ENCODE data around the gene PC. TPM values are rescaled to one million over a fixed set of nuclear protein-coding genes. Genes with fewer than 3 reads are reported as not detected.

The PC gene
- total RNA-seq, 1 experiment from 2014 or later = 22.5 TPM

DNA sequence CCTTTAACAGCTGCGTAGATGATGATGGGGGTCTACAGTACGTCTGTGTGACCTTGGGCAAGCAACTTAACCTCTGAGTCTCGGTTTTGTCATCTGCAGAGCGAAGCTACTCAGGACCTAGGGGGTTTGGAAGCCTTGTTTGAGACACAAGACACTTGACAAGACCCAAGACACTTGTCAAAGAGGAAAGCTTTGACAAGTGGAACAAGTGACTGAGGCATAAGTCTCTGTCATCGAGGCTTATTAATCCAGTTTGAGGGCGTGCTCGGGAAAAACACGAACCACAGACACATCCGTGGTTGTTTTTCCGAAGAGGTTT, 732 bp upstream of the PC start:
- Mint-ChIP-seq H3K9me3 (ENCODE audit: unreplicated experiment) (no peaks in the 10 kb centered on the region), H3K4me3 (ENCODE audit: unreplicated experiment) (peak overlapping the region; percentile 77), H3K4me1 (ENCODE audit: low read depth, unreplicated experiment) (peaks cover 22% of the 10 kb centered on the region), H3K27ac (ENCODE audit: unreplicated experiment) (peak overlapping the region; percentile 64), H3K36me3 (ENCODE audit: insufficient read depth, unreplicated experiment) (peaks cover 13% of the 10 kb centered on the region), H3K27me3 (ENCODE audit: insufficient read depth, unreplicated experiment) (no peaks in the 10 kb centered on the region)
- ChIA-PET POLR2A (interaction anchor here (0.5 to 2.3 kb wide), 14 partner anchors 9 to 493 kb away, joined by 3 to 16 read pairs (median 8); partner anchors contain the start of gene RBM14), CTCF (interaction anchor here (0.6 to 1.9 kb wide), 12 partner anchors 9 to 1071 kb away, joined by 3 to 11 read pairs (median 4); partner anchors contain the start of genes FIBP and RBM4B)
- DNase-seq = no peak
- H3K9me3 ChIP-seq = no peaks in the 10 kb centered on the region
- intact Hi-C loops (cut with micrococcal nuclease; ENCODE audit: unreplicated experiment) = loop anchor here (1.0 to 5.0 kb wide), 4 partner anchors 9 to 162 kb away; no protein-coding TSS in a partner anchor
- TF ChIP-seq, protein P1, sequence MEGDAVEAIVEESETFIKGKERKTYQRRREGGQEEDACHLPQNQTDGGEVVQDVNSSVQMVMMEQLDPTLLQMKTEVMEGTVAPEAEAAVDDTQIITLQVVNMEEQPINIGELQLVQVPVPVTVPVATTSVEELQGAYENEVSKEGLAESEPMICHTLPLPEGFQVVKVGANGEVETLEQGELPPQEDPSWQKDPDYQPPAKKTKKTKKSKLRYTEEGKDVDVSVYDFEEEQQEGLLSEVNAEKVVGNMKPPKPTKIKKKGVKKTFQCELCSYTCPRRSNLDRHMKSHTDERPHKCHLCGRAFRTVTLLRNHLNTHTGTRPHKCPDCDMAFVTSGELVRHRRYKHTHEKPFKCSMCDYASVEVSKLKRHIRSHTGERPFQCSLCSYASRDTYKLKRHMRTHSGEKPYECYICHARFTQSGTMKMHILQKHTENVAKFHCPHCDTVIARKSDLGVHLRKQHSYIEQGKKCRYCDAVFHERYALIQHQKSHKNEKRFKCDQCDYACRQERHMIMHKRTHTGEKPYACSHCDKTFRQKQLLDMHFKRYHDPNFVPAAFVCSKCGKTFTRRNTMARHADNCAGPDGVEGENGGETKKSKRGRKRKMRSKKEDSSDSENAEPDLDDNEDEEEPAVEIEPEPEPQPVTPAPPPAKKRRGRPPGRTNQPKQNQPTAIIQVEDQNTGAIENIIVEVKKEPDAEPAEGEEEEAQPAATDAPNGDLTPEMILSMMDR (IDR thresholded peaks at IDR 0.05; ENCODE audit: insufficient read depth in 1 of 2, low read depth in 1 of 2, low read length in 1 of 2, severe bottlenecking in 1 of 2, unreplicated experiment in 1 of 2) = no peak
- H3K4me1 ChIP-seq = peaks cover 12% of the 10 kb centered on the region
- H3K27me3 ChIP-seq (replicated peaks; ENCODE audit: control insufficient read depth, insufficient read depth, low read length) = no peaks in the 10 kb centered on the region
- BruUV-seq (replicated peaks) = TSS peak; percentile 85
- no peaks in the 10 kb centered on the region; the same call in 1 of the 2 replicates for H3K36me3 ChIP-seq (ENCODE audit: control insufficient read depth, insufficient read depth, low read length)
- peak overlapping the region; percentile 44 for H3K4me3 ChIP-seq (ENCODE audit: low read depth, low read length)

DNA sequence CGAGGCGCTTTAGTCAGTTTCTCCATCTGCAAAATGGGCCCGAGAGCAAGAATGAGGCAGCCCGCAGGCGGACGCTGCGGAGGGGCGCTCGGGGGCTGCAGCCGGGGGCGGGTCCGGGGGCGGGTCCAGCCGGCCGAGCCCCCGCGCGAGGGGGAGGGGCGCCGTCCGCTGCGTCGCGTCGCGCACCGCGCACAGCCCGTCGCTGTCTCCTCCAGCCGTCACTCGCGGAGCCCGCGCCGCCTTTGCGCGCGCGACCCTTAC, 282 bp downstream of the PC start:
- no peaks in the 10 kb centered on the region for H3K9me3 Mint-ChIP-seq (ENCODE audit: unreplicated experiment)
- Histone ChIP-seq H3K4me1 (peaks cover 12% of the 10 kb centered on the region), H3K27me3 (replicated peaks; ENCODE audit: control insufficient read depth, insufficient read depth, low read length) (no peaks in the 10 kb centered on the region), H3K9me3 (no peaks in the 10 kb centered on the region), H3K36me3 (ENCODE audit: control insufficient read depth, insufficient read depth, low read length) (no peaks in the 10 kb centered on the region; the same call in 1 of the 2 replicates), H3K4me3 (ENCODE audit: low read depth, low read length) (peak overlapping the region; percentile 58)
- peak in 1 of 2 experiments; percentile 60 for DNase-seq
- peak overlapping the region; percentile 77 for H3K4me3 Mint-ChIP-seq (ENCODE audit: unreplicated experiment)
- POLR2A ChIA-PET = interaction anchor here (1.7 to 2.3 kb wide), 2 partner anchors 282 to 342 kb away, joined by 5 to 9 read pairs; partner anchors contain the start of gene RBM14
- TF ChIP-seq, protein P1 (IDR thresholded peaks at IDR 0.05; ENCODE audit: insufficient read depth in 1 of 2, low read depth in 1 of 2, low read length in 1 of 2, severe bottlenecking in 1 of 2, unreplicated experiment in 1 of 2) = no peak
- no TSS peak for BruUV-seq (replicated peaks)
- peaks cover 13% of the 10 kb centered on the region for H3K36me3 Mint-ChIP-seq (ENCODE audit: insufficient read depth, unreplicated experiment)
- no peaks in the 10 kb centered on the region for H3K27me3 Mint-ChIP-seq (ENCODE audit: insufficient read depth, unreplicated experiment)
- intact Hi-C loops (cut with micrococcal nuclease; ENCODE audit: unreplicated experiment) = loop anchor here (1.0 to 5.0 kb wide), 4 partner anchors 8 to 163 kb away; no protein-coding TSS in a partner anchor
- H3K27ac Mint-ChIP-seq (ENCODE audit: unreplicated experiment) = peak overlapping the region; percentile 64
- CTCF ChIA-PET = interaction anchor here (1.3 to 1.9 kb wide), 4 partner anchors 8 to 124 kb away, joined by 3 to 8 read pairs (median 4); no protein-coding TSS in a partner anchor
- peaks cover 22% of the 10 kb centered on the region for H3K4me1 Mint-ChIP-seq (ENCODE audit: low read depth, unreplicated experiment)

DNA sequence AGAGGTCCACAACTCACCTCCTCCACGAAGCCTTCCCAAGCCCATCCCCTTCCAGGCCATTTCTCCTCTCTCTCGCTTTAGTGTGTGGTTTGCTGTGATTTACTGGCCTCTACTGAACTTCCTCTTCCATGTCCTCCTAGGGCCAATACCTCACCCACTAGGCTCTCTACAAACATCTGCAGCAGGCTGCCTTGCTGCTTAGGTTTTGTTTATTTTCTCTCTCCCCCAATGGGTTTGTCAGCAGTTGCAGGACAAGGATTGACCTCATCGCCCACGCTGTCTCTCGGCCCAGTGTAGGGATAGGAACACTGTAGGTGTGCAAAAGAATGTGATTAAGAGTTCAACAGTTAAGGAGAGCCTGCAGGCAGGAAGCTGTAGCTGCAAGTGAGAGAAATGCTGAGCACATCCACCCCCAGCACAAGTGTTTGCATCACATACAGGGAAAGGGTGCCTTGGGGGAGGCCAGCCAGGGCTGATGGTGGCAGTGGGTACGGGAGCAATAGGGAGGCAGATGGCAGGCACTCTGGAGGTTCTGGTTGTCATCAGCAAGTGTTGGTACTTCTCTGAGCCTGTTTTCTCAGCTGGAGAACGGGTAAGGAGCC, 1.4 kb downstream of the PC start:
- no peaks in the 10 kb centered on the region for H3K9me3 Mint-ChIP-seq (ENCODE audit: unreplicated experiment)
- intact Hi-C loops (cut with micrococcal nuclease; ENCODE audit: unreplicated experiment) = loop anchor here (5.0 kb wide), 1 partner anchor 89 kb away; no protein-coding TSS in a partner anchor
- BruUV-seq (replicated peaks) = TSS peak; percentile 62

More for the DNA sequence above, 1.4 kb downstream of the PC start:
- peaks cover 12% of the 10 kb centered on the region for H3K4me1 ChIP-seq
- Mint-ChIP-seq H3K27me3 (ENCODE audit: insufficient read depth, unreplicated experiment) (no peaks in the 10 kb centered on the region), H3K36me3 (ENCODE audit: insufficient read depth, unreplicated experiment) (peaks cover 13% of the 10 kb centered on the region), H3K4me1 (ENCODE audit: low read depth, unreplicated experiment) (peaks cover 22% of the 10 kb centered on the region), H3K27ac (ENCODE audit: unreplicated experiment) (peak overlapping the region; percentile 21), H3K4me3 (ENCODE audit: unreplicated experiment) (peak overlapping the region; percentile 77)
- ChIA-PET CTCF (no interaction called here), POLR2A (no interaction called here)
- H3K27me3 ChIP-seq (replicated peaks; ENCODE audit: control insufficient read depth, insufficient read depth, low read length) = no peaks in the 10 kb centered on the region
- TF ChIP-seq, protein P1 (IDR thresholded peaks at IDR 0.05; ENCODE audit: insufficient read depth in 1 of 2, low read depth in 1 of 2, low read length in 1 of 2, severe bottlenecking in 1 of 2, unreplicated experiment in 1 of 2) = no peak
- H3K4me3 ChIP-seq (ENCODE audit: low read depth, low read length) = no peak overlapping the region
- peak in 1 of 2 experiments; percentile 59 for DNase-seq
- no peaks in the 10 kb centered on the region; the same call in 1 of the 2 replicates for H3K36me3 ChIP-seq (ENCODE audit: control insufficient read depth, insufficient read depth, low read length)
- no peaks in the 10 kb centered on the region for H3K9me3 ChIP-seq

Data from Caco-2 (cell line).